HepG2 (cell line): Measurements from ENCODE around the gene CASP5. TPM values are rescaled to one million over a fixed set of nuclear protein-coding genes. Genes with fewer than 3 reads are reported as not detected.

Experiments
- ETV5 ChIP-seq: IDR thresholded peaks from 2 replicates; pipeline ENCODE4 v1.6.1; 2018; ENCODE audit warnings: missing biosample characterization, missing genetic modification reagents, inconsistent platforms, borderline replicate concordance
- HDAC6 ChIP-seq: fragments of 200-600 bp; sonication (generic); IDR thresholded peaks from 2 replicates; pipeline ENCODE4 v1.7.0; 2017; ENCODE audit warnings: mild to moderate bottlenecking, antibody characterized with exemption, low read length, low read depth
- HOXD1 ChIP-seq: sonication (generic); formaldehyde crosslinking; IDR thresholded peaks from 2 replicates; pipeline ENCODE4 v1.5.0; 2020; ENCODE audit warnings: missing genetic modification reagents
- PRPF4 ChIP-seq: fragments of 200-400 bp; formaldehyde crosslinking; IDR thresholded peaks from 2 replicates; pipeline ENCODE4 v1.6.1; 2016; ENCODE audit warnings: low read length, low read depth; ENCODE audit not compliant: poor library complexity, severe bottlenecking
- SUZ12 ChIP-seq: fragments of 150-350 bp; IDR thresholded peaks from 2 replicates; pipeline ENCODE4 v1.6.1; 2014; ENCODE audit warnings: low read depth, low read length
- XBP1 ChIP-seq: sonication (generic); formaldehyde crosslinking; IDR thresholded peaks from 2 replicates; pipeline ENCODE4 v1.5.0; 2020; ENCODE audit warnings: missing genetic modification reagents
- ZC3H4 ChIP-seq: sonication (generic); formaldehyde crosslinking; IDR thresholded peaks from 2 replicates; pipeline ENCODE4 v1.4.0; 2020; ENCODE audit warnings: missing genetic modification reagents, borderline replicate concordance
- ZNF367 ChIP-seq: sonication (generic); formaldehyde crosslinking; IDR thresholded peaks from 2 replicates; pipeline ENCODE4 v1.4.0; 2020; ENCODE audit warnings: missing genetic modification reagents, borderline replicate concordance
- ZNF468 ChIP-seq: sonication (generic); formaldehyde crosslinking; IDR thresholded peaks from 2 replicates; pipeline ENCODE4 v1.8.0; 2022; ENCODE audit warnings: mild to moderate bottlenecking, moderate library complexity, missing genetic modification reagents
- ZNF772 ChIP-seq: sonication (generic); formaldehyde crosslinking; IDR thresholded peaks from 2 replicates; pipeline ENCODE4 v1.5.0; 2020; ENCODE audit warnings: mild to moderate bottlenecking, missing genetic modification reagents
- ZNF792 ChIP-seq: IDR thresholded peaks from 2 replicates; pipeline ENCODE4 v1.6.1; 2016
- ZSCAN9 ChIP-seq: IDR thresholded peaks from 2 replicates; pipeline ENCODE4 v1.6.1; 2016; ENCODE audit warnings: borderline replicate concordance
- polyA plus RNA-seq, 8 experiments: library from polyadenylated mRNA; depleted of rRNA in 3 of 8; stranded (reverse) in 7 of 8; unstranded in 1 of 8; fragments of >200 nt; fragmentation: Illumina TruSeq in 4 of 8; extraction: Trizol in 4 of 8; gene quantifications; 2 replicates each; pipeline versions ENCODE4 v1.2.1 to v1.2.3, GENCODE V29; 2011 to 2016; ENCODE audit warnings: low read depth in 4 of 8, missing spikeins in 1 of 8, mixed read lengths in 1 of 8; ENCODE audit not compliant: insufficient read depth in 1 of 8
- total RNA-seq, 5 experiments: library from RNA; depleted of rRNA; stranded (reverse); fragments of >200 nt; fragmentation: Illumina TruSeq; extraction: Trizol; gene quantifications; 2 replicates each; pipeline ENCODE4 v1.2.3, GENCODE V29; 2016; ENCODE audit warnings: low read depth in 1 of 5
- TF ChIP-seq, protein P1 (sequence below): IDR thresholded peaks from 2 replicates; pipeline ENCODE4 v1.6.1; 2016
- TF ChIP-seq, protein P2 (sequence below): sonication (generic); formaldehyde crosslinking; IDR thresholded peaks from 2 replicates; pipeline ENCODE4 v1.4.0; 2020; ENCODE audit warnings: missing genetic modification reagents
- TF ChIP-seq, protein P3 (sequence below): sonication (generic); formaldehyde crosslinking; IDR thresholded peaks from 2 replicates; pipeline ENCODE4 v1.4.0; 2020; ENCODE audit warnings: low read depth, mild to moderate bottlenecking, missing genetic modification reagents
- TF ChIP-seq, protein P4 (sequence below): IDR thresholded peaks from 2 replicates; pipeline ENCODE4 v1.6.1; 2012; ENCODE audit warnings: low read length, improper control_type of control experiment
- TF ChIP-seq, protein P5 (sequence below): IDR thresholded peaks from 2 replicates; pipeline ENCODE4 v1.6.1; 2016; ENCODE audit warnings: low read depth, borderline replicate concordance

The CASP5 gene
- total and polyA plus RNA-seq, 2 of the 13 experiments (the other 11 are each of a cell fraction or from before 2014, with no cell fraction given) = not detected

DNA sequence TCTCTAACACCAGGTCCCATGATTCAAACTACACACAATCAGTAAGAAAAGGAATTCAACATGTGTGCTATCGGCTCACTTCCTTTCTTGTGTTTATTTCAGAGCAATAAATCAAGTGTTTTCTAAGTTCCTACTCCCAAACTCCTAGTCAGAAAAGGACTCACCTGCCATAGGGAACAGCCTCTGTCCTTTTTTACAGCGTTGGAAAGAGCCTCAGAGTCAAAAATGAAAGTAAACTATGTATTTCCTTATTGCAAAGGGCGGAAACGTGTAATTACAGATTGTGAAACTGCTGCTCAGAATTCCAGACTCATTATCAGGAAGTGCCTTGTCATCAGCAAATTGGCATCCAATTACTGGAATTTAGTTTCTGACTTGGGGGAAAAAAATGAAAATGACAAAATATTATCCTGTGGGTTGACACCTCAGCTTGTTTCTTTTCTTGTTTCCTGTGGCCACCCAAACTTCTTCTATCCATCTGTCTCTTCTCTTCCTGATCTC, 54.6 kb downstream of the CASP5 start, which contains the start of gene CASP4 (continued):
- TF ChIP-seq, protein P1, sequence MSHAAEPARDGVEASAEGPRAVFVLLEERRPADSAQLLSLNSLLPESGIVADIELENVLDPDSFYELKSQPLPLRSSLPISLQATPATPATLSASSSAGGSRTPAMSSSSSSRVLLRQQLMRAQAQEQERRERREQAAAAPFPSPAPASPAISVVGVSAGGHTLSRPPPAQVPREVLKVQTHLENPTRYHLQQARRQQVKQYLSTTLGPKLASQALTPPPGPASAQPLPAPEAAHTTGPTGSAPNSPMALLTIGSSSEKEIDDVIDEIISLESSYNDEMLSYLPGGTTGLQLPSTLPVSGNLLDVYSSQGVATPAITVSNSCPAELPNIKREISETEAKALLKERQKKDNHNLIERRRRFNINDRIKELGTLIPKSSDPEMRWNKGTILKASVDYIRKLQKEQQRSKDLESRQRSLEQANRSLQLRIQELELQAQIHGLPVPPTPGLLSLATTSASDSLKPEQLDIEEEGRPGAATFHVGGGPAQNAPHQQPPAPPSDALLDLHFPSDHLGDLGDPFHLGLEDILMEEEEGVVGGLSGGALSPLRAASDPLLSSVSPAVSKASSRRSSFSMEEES = no peak
- TF ChIP-seq, protein P2, sequence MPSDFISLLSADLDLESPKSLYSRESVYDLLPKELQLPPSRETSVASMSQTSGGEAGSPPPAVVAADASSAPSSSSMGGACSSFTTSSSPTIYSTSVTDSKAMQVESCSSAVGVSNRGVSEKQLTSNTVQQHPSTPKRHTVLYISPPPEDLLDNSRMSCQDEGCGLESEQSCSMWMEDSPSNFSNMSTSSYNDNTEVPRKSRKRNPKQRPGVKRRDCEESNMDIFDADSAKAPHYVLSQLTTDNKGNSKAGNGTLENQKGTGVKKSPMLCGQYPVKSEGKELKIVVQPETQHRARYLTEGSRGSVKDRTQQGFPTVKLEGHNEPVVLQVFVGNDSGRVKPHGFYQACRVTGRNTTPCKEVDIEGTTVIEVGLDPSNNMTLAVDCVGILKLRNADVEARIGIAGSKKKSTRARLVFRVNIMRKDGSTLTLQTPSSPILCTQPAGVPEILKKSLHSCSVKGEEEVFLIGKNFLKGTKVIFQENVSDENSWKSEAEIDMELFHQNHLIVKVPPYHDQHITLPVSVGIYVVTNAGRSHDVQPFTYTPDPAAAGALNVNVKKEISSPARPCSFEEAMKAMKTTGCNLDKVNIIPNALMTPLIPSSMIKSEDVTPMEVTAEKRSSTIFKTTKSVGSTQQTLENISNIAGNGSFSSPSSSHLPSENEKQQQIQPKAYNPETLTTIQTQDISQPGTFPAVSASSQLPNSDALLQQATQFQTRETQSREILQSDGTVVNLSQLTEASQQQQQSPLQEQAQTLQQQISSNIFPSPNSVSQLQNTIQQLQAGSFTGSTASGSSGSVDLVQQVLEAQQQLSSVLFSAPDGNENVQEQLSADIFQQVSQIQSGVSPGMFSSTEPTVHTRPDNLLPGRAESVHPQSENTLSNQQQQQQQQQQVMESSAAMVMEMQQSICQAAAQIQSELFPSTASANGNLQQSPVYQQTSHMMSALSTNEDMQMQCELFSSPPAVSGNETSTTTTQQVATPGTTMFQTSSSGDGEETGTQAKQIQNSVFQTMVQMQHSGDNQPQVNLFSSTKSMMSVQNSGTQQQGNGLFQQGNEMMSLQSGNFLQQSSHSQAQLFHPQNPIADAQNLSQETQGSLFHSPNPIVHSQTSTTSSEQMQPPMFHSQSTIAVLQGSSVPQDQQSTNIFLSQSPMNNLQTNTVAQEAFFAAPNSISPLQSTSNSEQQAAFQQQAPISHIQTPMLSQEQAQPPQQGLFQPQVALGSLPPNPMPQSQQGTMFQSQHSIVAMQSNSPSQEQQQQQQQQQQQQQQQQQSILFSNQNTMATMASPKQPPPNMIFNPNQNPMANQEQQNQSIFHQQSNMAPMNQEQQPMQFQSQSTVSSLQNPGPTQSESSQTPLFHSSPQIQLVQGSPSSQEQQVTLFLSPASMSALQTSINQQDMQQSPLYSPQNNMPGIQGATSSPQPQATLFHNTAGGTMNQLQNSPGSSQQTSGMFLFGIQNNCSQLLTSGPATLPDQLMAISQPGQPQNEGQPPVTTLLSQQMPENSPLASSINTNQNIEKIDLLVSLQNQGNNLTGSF (CRISPR knock-in tag) = no peak
- TF ChIP-seq ZNF468 (no peak), ZNF367 (CRISPR knock-in tag) (no peak), HOXD1 (CRISPR knock-in tag) (no peak), ZNF792 (no peak), ZSCAN9 (CRISPR knock-in tag) (no peak), PRPF4 (no peak), HDAC6 (no peak), XBP1 (CRISPR knock-in tag) (no peak), ZNF772 (CRISPR knock-in tag) (no peak), ZC3H4 (CRISPR knock-in tag) (no peak), ETV5 (CRISPR knock-in tag) (peak; percentile 69), SUZ12 (no peak)
- TF ChIP-seq, protein P3, sequence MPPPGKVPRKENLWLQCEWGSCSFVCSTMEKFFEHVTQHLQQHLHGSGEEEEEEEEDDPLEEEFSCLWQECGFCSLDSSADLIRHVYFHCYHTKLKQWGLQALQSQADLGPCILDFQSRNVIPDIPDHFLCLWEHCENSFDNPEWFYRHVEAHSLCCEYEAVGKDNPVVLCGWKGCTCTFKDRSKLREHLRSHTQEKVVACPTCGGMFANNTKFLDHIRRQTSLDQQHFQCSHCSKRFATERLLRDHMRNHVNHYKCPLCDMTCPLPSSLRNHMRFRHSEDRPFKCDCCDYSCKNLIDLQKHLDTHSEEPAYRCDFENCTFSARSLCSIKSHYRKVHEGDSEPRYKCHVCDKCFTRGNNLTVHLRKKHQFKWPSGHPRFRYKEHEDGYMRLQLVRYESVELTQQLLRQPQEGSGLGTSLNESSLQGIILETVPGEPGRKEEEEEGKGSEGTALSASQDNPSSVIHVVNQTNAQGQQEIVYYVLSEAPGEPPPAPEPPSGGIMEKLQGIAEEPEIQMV (CRISPR knock-in tag) = no peak
- TF ChIP-seq, protein P4, sequence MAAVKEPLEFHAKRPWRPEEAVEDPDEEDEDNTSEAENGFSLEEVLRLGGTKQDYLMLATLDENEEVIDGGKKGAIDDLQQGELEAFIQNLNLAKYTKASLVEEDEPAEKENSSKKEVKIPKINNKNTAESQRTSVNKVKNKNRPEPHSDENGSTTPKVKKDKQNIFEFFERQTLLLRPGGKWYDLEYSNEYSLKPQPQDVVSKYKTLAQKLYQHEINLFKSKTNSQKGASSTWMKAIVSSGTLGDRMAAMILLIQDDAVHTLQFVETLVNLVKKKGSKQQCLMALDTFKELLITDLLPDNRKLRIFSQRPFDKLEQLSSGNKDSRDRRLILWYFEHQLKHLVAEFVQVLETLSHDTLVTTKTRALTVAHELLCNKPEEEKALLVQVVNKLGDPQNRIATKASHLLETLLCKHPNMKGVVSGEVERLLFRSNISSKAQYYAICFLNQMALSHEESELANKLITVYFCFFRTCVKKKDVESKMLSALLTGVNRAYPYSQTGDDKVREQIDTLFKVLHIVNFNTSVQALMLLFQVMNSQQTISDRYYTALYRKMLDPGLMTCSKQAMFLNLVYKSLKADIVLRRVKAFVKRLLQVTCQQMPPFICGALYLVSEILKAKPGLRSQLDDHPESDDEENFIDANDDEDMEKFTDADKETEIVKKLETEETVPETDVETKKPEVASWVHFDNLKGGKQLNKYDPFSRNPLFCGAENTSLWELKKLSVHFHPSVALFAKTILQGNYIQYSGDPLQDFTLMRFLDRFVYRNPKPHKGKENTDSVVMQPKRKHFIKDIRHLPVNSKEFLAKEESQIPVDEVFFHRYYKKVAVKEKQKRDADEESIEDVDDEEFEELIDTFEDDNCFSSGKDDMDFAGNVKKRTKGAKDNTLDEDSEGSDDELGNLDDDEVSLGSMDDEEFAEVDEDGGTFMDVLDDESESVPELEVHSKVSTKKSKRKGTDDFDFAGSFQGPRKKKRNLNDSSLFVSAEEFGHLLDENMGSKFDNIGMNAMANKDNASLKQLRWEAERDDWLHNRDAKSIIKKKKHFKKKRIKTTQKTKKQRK = no peak
- TF ChIP-seq, protein P5, sequence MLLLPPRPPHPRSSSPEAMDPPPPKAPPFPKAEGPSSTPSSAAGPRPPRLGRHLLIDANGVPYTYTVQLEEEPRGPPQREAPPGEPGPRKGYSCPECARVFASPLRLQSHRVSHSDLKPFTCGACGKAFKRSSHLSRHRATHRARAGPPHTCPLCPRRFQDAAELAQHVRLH (CRISPR knock-in tag) = no peak
